ENCODE results near the gene GRK5.

- TF ChIP-seq CTCF (conservative IDR thresholded peaks at IDR 0.05) (no peak), EZH2 (IDR thresholded peaks at IDR 0.05; ENCODE audit: low read depth) (no peak)
Measured at GRCh38 chr10:119470920-119471702, 263.7 kb downstream of the GRK5 start.

Data from PC-9 (cell line).